IPS-15b (cell line): ENCODE measurements around the gene PAWR.

Experiments
- H3K27me3 ChIP-seq: one replicate; pipeline ENCODE4 v1.6.1; 2013; ENCODE audit warnings: low read length; ENCODE audit not compliant: control insufficient read depth, insufficient read depth
- H3K36me3 ChIP-seq: one replicate; pipeline ENCODE4 v1.6.1; 2013; ENCODE audit warnings: low read length; ENCODE audit not compliant: control insufficient read depth, insufficient read depth
- H3K4me1 ChIP-seq: one replicate; pipeline ENCODE4 v1.6.1; 2013; ENCODE audit warnings: mild to moderate bottlenecking, low read length; ENCODE audit not compliant: control insufficient read depth, insufficient read depth
- H3K4me3 ChIP-seq: one replicate; pipeline ENCODE4 v1.5.1; 2013; ENCODE audit warnings: low read depth, low read length
- H3K9ac ChIP-seq: one replicate; pipeline ENCODE4 v1.6.1; 2013; ENCODE audit warnings: low read depth, mild to moderate bottlenecking, low read length
- H3K9me3 ChIP-seq: one replicate; pipeline ENCODE4 v1.6.1; 2013; ENCODE audit warnings: mild to moderate bottlenecking, low read length; ENCODE audit not compliant: control insufficient read depth, insufficient read depth

PAWR gene

DNA sequence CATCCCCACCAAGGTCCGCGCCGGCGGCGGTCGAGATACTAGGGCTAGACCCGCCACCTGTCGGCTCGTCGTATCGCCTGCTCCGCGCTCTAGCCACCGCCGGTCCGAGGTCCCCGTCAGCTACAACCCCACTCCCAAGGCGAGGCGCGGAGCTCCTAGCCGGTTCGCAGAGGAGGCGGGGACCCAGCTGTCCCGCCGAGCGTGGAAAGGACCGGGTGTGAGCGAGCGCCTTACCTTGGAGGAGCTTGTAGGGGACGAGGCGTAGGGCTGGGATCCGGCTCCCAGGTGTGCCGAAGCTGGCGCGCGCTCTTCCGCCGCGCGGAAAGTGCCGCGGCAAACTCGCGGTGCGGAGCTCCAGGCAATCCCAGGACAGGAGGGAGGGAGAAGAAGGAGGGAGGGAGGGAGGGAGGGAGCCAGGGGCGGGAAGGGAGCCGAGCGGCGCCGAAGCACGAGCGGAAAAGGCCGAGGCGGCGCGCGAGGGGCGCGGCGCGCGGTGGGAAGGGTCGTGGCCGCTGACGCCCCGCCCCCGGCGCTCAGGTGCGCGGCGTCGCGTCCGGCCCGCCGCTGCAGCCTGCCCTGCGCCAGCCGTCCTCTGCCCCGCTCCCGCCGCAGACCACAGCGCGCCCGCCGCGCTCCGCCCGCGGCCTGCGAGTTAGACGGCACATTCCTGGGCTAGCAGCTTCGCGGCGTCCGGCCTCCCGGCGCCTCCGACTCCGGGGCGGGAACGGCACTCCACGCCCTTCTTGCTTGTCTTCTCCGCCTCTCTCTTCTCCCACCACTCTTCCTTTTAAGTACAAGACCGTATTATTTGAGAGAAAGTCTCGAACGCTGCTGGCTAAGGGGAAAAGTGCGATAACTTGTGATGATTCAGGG lies at the start of gene PAWR:
TSS of gene PAWR (minus strand) at position 327 of the 873 bp plus-strand sequence. CDS start 720 bp downstream, outside the sequence.
- H3K9me3 ChIP-seq = no peaks in the 10 kb centered on the region
- H3K4me3 ChIP-seq = peak within 1 kb of the TSS; percentile 94
- H3K36me3 ChIP-seq = peaks cover 3% of the 10 kb centered on the region
- H3K9ac ChIP-seq = peak within 1 kb of the TSS; percentile 85
- no peaks in the 10 kb centered on the region for H3K27me3 ChIP-seq
- H3K4me1 ChIP-seq = peaks cover 16% of the 10 kb centered on the region

GRCh38 chr12:79737875-79738718 lies 47.3 kb upstream of the PAWR start:
- Histone ChIP-seq H3K36me3 (no peaks in the 10 kb centered on the region), H3K9ac (no peak overlapping the region), H3K27me3 (no peaks in the 10 kb centered on the region), H3K4me3 (no peak overlapping the region), H3K9me3 (no peaks in the 10 kb centered on the region), H3K4me1 (no peaks in the 10 kb centered on the region)

DNA sequence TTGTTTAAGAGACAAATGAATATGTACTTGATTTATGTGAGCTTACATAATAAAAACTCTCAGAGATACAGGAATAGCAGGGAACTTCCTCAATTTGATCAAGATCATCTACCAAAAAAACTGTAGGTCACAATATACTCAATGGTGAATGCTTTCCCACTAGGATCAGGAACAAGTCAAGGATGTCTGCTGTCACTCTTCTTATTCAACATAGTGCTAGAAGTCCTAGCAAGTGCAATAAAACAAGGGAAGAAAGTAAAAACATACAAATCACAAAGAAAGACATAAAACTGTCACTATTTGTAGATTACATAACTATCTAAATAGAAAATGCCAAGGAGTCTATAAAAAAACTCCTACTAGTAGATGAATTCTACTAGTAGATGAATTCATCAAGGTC lies 41.9 kb upstream of the PAWR start:
- Histone ChIP-seq H3K9me3 (no peaks in the 10 kb centered on the region), H3K9ac (no peak overlapping the region), H3K36me3 (no peaks in the 10 kb centered on the region), H3K27me3 (no peaks in the 10 kb centered on the region), H3K4me3 (no peak overlapping the region), H3K4me1 (no peaks in the 10 kb centered on the region)

- no peaks in the 10 kb centered on the region for H3K36me3 ChIP-seq
- no peaks in the 10 kb centered on the region for H3K9me3 ChIP-seq
- H3K4me3 ChIP-seq = no peak overlapping the region
- no peak overlapping the region for H3K9ac ChIP-seq
- H3K4me1 ChIP-seq = no peaks in the 10 kb centered on the region
- no peaks in the 10 kb centered on the region for H3K27me3 ChIP-seq
Measured at GRCh38 chr12:79725987-79726386, 35.2 kb upstream of the PAWR start.

DNA sequence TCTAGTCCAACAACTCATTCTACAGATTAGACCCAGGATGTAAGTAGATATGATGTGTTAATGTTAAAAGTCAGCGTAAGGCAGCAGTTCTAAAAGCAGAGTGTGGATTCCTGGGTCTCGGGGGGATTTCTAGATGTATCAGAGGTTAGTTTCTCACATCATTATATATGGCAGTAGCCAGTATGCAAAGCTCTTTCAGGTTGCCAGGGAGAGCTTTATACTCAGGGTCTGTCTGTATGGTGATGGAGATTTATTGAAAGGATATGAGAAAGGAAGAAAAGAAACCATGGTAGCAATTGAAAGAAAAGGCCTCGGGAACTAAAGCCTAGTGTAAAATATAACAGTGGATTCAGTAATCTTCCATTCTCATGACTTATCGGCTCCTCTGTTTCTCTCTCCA lies 26.2 kb upstream of the PAWR start:
- H3K36me3 ChIP-seq = no peaks in the 10 kb centered on the region
- H3K9ac ChIP-seq = no peak overlapping the region
- no peaks in the 10 kb centered on the region for H3K9me3 ChIP-seq
- H3K4me1 ChIP-seq = no peaks in the 10 kb centered on the region
- no peak overlapping the region for H3K4me3 ChIP-seq
- no peaks in the 10 kb centered on the region for H3K27me3 ChIP-seq

GRCh38 chr12:79715308-79715707 lies 24.5 kb upstream of the PAWR start:
- no peak overlapping the region for H3K9ac ChIP-seq
- no peaks in the 10 kb centered on the region for H3K9me3 ChIP-seq
- no peaks in the 10 kb centered on the region for H3K27me3 ChIP-seq
- no peaks in the 10 kb centered on the region for H3K4me1 ChIP-seq
- no peaks in the 10 kb centered on the region for H3K36me3 ChIP-seq
- no peak overlapping the region for H3K4me3 ChIP-seq

DNA sequence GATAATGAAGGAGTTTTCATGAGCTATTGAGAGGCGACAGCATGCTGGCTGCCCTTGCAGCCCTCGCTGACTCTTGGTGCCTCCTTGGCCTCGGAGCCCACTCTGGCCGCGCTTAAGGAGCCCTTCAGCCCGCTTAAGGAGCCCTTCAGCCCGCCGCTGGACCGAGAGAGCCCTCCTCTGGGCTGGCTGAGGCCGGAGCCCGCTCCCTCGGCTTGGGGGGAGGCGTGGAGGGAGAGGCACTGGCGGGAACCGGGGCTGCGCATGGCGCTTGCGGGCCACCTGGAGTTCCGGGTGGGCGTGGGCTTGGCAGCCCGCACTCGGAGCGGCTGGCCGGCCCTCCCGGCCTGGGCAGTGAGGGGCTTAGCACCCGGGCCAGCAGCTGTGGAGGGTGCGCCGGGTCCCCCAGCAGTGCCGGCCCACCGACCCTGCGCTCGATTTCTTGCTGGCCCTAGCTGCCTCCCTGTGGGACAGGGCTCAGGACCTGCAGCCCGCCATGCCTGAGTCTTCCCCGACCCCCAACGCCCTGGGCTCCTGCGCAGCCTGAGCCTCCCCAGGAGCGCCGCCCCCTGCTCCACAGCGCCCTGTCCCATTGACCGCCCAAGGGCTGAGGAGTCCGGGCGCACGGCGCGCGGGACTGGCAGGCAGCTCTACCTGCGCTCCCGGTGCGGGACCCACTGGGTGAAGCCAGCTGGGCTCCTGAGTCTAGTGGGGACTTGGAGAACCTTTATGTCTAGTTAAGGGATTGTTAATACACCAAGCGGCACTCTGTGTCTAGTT lies 20.1 kb upstream of the PAWR start:
- no peaks in the 10 kb centered on the region for H3K9me3 ChIP-seq
- no peak overlapping the region for H3K4me3 ChIP-seq
- no peak overlapping the region for H3K9ac ChIP-seq
- no peaks in the 10 kb centered on the region for H3K36me3 ChIP-seq
- H3K4me1 ChIP-seq = no peaks in the 10 kb centered on the region
- H3K27me3 ChIP-seq = no peaks in the 10 kb centered on the region

DNA sequence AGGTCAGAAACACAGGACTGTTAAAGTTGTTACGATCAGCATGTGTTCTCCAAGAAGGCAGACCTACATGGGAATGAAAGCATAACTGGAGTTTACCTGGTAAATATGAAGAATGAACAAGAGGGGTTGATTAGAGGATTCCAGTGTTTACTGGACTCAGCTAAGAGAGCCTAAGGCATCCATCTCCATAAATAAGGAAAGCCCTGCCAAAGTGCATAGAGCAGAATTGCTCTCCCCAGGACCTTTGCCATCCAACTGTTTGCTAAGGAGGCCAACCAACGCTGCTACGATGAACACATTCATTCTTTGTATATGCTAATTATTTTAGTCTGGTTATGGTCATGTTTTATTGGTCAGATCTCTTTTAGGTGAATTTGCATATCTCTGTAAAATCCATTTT lies 17.1 kb upstream of the PAWR start:
- Histone ChIP-seq H3K4me3 (no peak overlapping the region), H3K27me3 (no peaks in the 10 kb centered on the region), H3K9ac (no peak overlapping the region), H3K36me3 (no peaks in the 10 kb centered on the region), H3K4me1 (no peaks in the 10 kb centered on the region), H3K9me3 (no peaks in the 10 kb centered on the region)

GRCh38 chr12:79706676-79707075 lies 15.9 kb upstream of the PAWR start:
- Histone ChIP-seq H3K4me3 (no peak overlapping the region), H3K9me3 (no peaks in the 10 kb centered on the region), H3K9ac (no peak overlapping the region), H3K4me1 (no peaks in the 10 kb centered on the region), H3K36me3 (no peaks in the 10 kb centered on the region), H3K27me3 (no peaks in the 10 kb centered on the region)

DNA sequence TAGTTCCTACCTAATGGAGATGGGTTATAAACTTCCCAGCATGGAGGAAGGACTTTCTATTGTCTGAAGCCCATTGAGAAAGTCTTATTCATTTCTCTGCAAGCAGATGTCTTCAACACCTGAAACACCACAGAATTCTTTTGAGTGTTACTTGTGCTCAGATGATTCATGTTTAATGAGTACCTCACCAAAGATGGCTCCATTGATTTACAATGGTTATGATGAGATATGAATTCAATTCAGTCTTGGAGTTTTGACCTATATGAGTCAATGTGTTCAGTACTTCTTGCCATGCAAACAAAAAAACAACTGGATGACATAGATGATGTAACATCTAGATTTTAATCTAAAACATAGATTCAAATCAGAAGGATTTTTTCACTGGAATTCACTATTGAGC lies 15.4 kb upstream of the PAWR start:
- Histone ChIP-seq H3K9me3 (no peaks in the 10 kb centered on the region), H3K9ac (no peak overlapping the region), H3K36me3 (no peaks in the 10 kb centered on the region), H3K4me1 (no peaks in the 10 kb centered on the region), H3K4me3 (no peak overlapping the region), H3K27me3 (no peaks in the 10 kb centered on the region)

DNA sequence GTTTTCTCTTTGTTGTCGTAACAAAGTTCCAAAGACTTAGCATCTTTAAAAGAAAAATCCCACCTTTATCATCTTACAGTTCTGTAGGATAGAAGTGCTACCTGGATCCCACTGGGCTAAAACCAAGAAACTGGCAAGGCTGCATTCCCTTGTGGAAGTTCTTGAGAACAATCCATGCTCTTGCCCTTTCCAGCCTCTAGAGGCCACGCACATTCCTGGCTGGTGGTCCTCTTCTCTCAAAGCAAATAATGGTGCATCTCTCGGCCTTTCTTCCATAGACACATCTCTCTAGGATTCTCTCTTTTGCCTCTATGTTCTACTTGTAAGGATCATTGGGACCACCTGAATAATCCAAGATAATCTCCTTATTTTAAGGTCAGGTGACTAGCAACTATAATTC lies 8.2 kb upstream of the PAWR start:
- no peaks in the 10 kb centered on the region for H3K27me3 ChIP-seq
- no peaks in the 10 kb centered on the region for H3K36me3 ChIP-seq
- no peaks in the 10 kb centered on the region for H3K9me3 ChIP-seq
- no peaks in the 10 kb centered on the region for H3K4me1 ChIP-seq
- H3K4me3 ChIP-seq = no peak overlapping the region
- no peak overlapping the region for H3K9ac ChIP-seq
